Activated naive CD4-positive, alpha-beta T cell treated with anti-CD3 and anti-CD28 coated beads, Interleukin-2, amount 50 U/mL, for 24 hours (primary cell): ENCODE data around the gene DAB2.
"Not testable (repeated sequence)": the region's sequence is repeated elsewhere in the genome, so short reads cannot be mapped to it uniquely, and the experiment has no call there.

Experiments
- H3K27ac Mint-ChIP-seq: one replicate; pipeline ENCODE4 v1.8.0; 2021; ENCODE audit warnings: mild to moderate bottlenecking, mixed read lengths
- H3K27me3 Mint-ChIP-seq: one replicate; pipeline ENCODE4 v1.8.0; 2021; ENCODE audit warnings: mixed read lengths
- H3K36me3 Mint-ChIP-seq: one replicate; pipeline ENCODE4 v1.8.0; 2021; ENCODE audit warnings: mixed read lengths
- H3K4me1 Mint-ChIP-seq: one replicate; pipeline ENCODE4 v1.8.0; 2021; ENCODE audit warnings: mixed read lengths
- H3K4me3 Mint-ChIP-seq: one replicate; pipeline ENCODE4 v1.8.0; 2021; ENCODE audit warnings: mild to moderate bottlenecking, mixed read lengths
- H3K9me3 Mint-ChIP-seq: one replicate; pipeline ENCODE4 v1.8.0; 2021; ENCODE audit warnings: mixed read lengths

The DAB2 gene

GRCh38 chr5:39414426-39414825, 10.4 kb downstream of the DAB2 start:
- Mint-ChIP-seq H3K4me3 (no peak overlapping the region), H3K9me3 (no peaks in the 10 kb centered on the region), H3K4me1 (no peaks in the 10 kb centered on the region), H3K36me3 (no peaks in the 10 kb centered on the region), H3K27me3 (peaks cover 9% of the 10 kb centered on the region), H3K27ac (no peak overlapping the region)

- H3K4me3 Mint-ChIP-seq: no peak overlapping the region
- H3K4me1 Mint-ChIP-seq: no peaks in the 10 kb centered on the region
- H3K27me3 Mint-ChIP-seq: peaks cover 9% of the 10 kb centered on the region
- H3K36me3 Mint-ChIP-seq: no peaks in the 10 kb centered on the region
- no peak overlapping the region for H3K27ac Mint-ChIP-seq
- H3K9me3 Mint-ChIP-seq: no peaks in the 10 kb centered on the region
These were observed 11.0 kb downstream of the DAB2 start for GRCh38 chr5:39413771-39414170.

GRCh38 chr5:39412721-39413394, 11.9 kb downstream of the DAB2 start:
- Mint-ChIP-seq H3K4me1 (no peaks in the 10 kb centered on the region), H3K9me3 (no peaks in the 10 kb centered on the region), H3K27ac (no peak overlapping the region), H3K4me3 (no peak overlapping the region), H3K27me3 (peaks cover 9% of the 10 kb centered on the region), H3K36me3 (no peaks in the 10 kb centered on the region)

- H3K4me1 Mint-ChIP-seq: no peaks in the 10 kb centered on the region
These were observed 12.8 kb downstream of the DAB2 start for GRCh38 chr5:39411985-39412384.

GRCh38 chr5:39411061-39411460, 13.7 kb downstream of the DAB2 start:
- Mint-ChIP-seq H3K27ac (no peak overlapping the region), H3K4me3 (no peak overlapping the region), H3K27me3 (peaks cover 9% of the 10 kb centered on the region)

More at GRCh38 chr5:39411985-39412384, 12.8 kb downstream of the DAB2 start:
- Mint-ChIP-seq H3K9me3 (no peaks in the 10 kb centered on the region), H3K36me3 (no peaks in the 10 kb centered on the region), H3K27me3 (peaks cover 9% of the 10 kb centered on the region), H3K27ac (no peak overlapping the region), H3K4me3 (no peak overlapping the region)

GRCh38 chr5:39409033-39409432, 15.7 kb downstream of the DAB2 start:
- no peak overlapping the region for H3K4me3 Mint-ChIP-seq
- H3K27me3 Mint-ChIP-seq: peaks cover 10% of the 10 kb centered on the region
- H3K9me3 Mint-ChIP-seq: no peaks in the 10 kb centered on the region
- no peak overlapping the region for H3K27ac Mint-ChIP-seq
- H3K36me3 Mint-ChIP-seq: no peaks in the 10 kb centered on the region
- no peaks in the 10 kb centered on the region for H3K4me1 Mint-ChIP-seq

More at GRCh38 chr5:39411061-39411460, 13.7 kb downstream of the DAB2 start:
- H3K4me1 Mint-ChIP-seq: no peaks in the 10 kb centered on the region
- no peaks in the 10 kb centered on the region for H3K9me3 Mint-ChIP-seq
- H3K36me3 Mint-ChIP-seq: no peaks in the 10 kb centered on the region

- Mint-ChIP-seq H3K36me3 (no peaks in the 10 kb centered on the region), H3K27me3 (peaks cover 5% of the 10 kb centered on the region), H3K4me3 (no peak overlapping the region), H3K4me1 (no peaks in the 10 kb centered on the region), H3K27ac (no peak overlapping the region), H3K9me3 (no peaks in the 10 kb centered on the region)
These were observed 19.5 kb downstream of the DAB2 start for GRCh38 chr5:39405083-39405843.

GRCh38 chr5:39403761-39404160, 21.0 kb downstream of the DAB2 start:
- not testable (repeated sequence) for H3K4me1 Mint-ChIP-seq, H3K27ac Mint-ChIP-seq, H3K4me3 Mint-ChIP-seq, H3K9me3 Mint-ChIP-seq, H3K36me3 Mint-ChIP-seq, H3K27me3 Mint-ChIP-seq

GRCh38 chr5:39402140-39402539, 22.6 kb downstream of the DAB2 start:
- H3K36me3 Mint-ChIP-seq, H3K27me3 Mint-ChIP-seq, H3K9me3 Mint-ChIP-seq, H3K4me1 Mint-ChIP-seq, H3K27ac Mint-ChIP-seq, H3K4me3 Mint-ChIP-seq: not testable (repeated sequence)

- peaks cover 10% of the 10 kb centered on the region for H3K4me1 Mint-ChIP-seq
- H3K36me3 Mint-ChIP-seq: no peaks in the 10 kb centered on the region
- H3K27ac Mint-ChIP-seq: no peak overlapping the region
- H3K27me3 Mint-ChIP-seq: peaks cover 2% of the 10 kb centered on the region
- no peaks in the 10 kb centered on the region for H3K9me3 Mint-ChIP-seq
- H3K4me3 Mint-ChIP-seq: no peak overlapping the region
These were observed 23.8 kb downstream of the DAB2 start for GRCh38 chr5:39400713-39401578.

- H3K4me3 Mint-ChIP-seq: no peak overlapping the region
- H3K36me3 Mint-ChIP-seq: no peaks in the 10 kb centered on the region
- peaks cover 10% of the 10 kb centered on the region for H3K4me1 Mint-ChIP-seq
- peak overlapping the region; percentile 11 for H3K27ac Mint-ChIP-seq
- no peaks in the 10 kb centered on the region for H3K9me3 Mint-ChIP-seq
- H3K27me3 Mint-ChIP-seq: no peaks in the 10 kb centered on the region
These were observed 25.4 kb downstream of the DAB2 start for GRCh38 chr5:39399135-39400036.

- no peaks in the 10 kb centered on the region for H3K36me3 Mint-ChIP-seq
- H3K9me3 Mint-ChIP-seq: no peaks in the 10 kb centered on the region
- H3K4me1 Mint-ChIP-seq: peaks cover 10% of the 10 kb centered on the region
- H3K4me3 Mint-ChIP-seq: no peak overlapping the region
- H3K27me3 Mint-ChIP-seq: no peaks in the 10 kb centered on the region
- H3K27ac Mint-ChIP-seq: no peak overlapping the region
These were observed 27.9 kb downstream of the DAB2 start for GRCh38 chr5:39396843-39397242.

- H3K4me3 Mint-ChIP-seq: no peak overlapping the region
- H3K36me3 Mint-ChIP-seq: no peaks in the 10 kb centered on the region
- no peak overlapping the region for H3K27ac Mint-ChIP-seq
- peaks cover 10% of the 10 kb centered on the region for H3K4me1 Mint-ChIP-seq
- no peaks in the 10 kb centered on the region for H3K9me3 Mint-ChIP-seq
- H3K27me3 Mint-ChIP-seq: no peaks in the 10 kb centered on the region
These were observed 29.3 kb downstream of the DAB2 start for GRCh38 chr5:39395521-39395920.

GRCh38 chr5:39394946-39395345, 29.8 kb downstream of the DAB2 start:
- Mint-ChIP-seq H3K27ac (no peak overlapping the region), H3K36me3 (no peaks in the 10 kb centered on the region), H3K27me3 (no peaks in the 10 kb centered on the region), H3K4me3 (no peak overlapping the region), H3K4me1 (peaks cover 10% of the 10 kb centered on the region), H3K9me3 (no peaks in the 10 kb centered on the region)

- Mint-ChIP-seq H3K4me1 (no peaks in the 10 kb centered on the region), H3K27ac (no peak overlapping the region)
These were observed 33.8 kb downstream of the DAB2 start for GRCh38 chr5:39390945-39391344.

More at GRCh38 chr5:39390945-39391344, 33.8 kb downstream of the DAB2 start:
- H3K4me3 Mint-ChIP-seq: no peak overlapping the region
- no peaks in the 10 kb centered on the region for H3K9me3 Mint-ChIP-seq
- H3K36me3 Mint-ChIP-seq: no peaks in the 10 kb centered on the region
- H3K27me3 Mint-ChIP-seq: no peaks in the 10 kb centered on the region
